IgD-negative memory B cell (primary cell): ENCODE results near the gene PRKAA1. TPM values are rescaled to one million over a fixed set of nuclear protein-coding genes. Genes with fewer than 3 reads are reported as not detected.

Experiments
- H3K27ac Mint-ChIP-seq, 3 donors: one replicate each; pipeline ENCODE4 v1.8.0; 2020 to 2022; ENCODE audit warnings: mild to moderate bottlenecking in 3 of 3, mixed read lengths in 3 of 3, moderate library complexity in 1 of 3
- H3K27me3 Mint-ChIP-seq: one replicate; pipeline ENCODE4 v1.8.0; 2021; ENCODE audit warnings: mixed read lengths
- H3K36me3 Mint-ChIP-seq: one replicate; pipeline ENCODE4 v1.8.0; 2020; ENCODE audit warnings: mild to moderate bottlenecking, mixed read lengths
- H3K4me1 Mint-ChIP-seq, 3 donors: one replicate each; pipeline ENCODE4 v1.8.0; 2020 to 2022; ENCODE audit warnings: mixed read lengths in 3 of 3, mild to moderate bottlenecking in 1 of 3
- H3K4me3 Mint-ChIP-seq, 4 donors: one replicate each; pipeline ENCODE4 v1.8.0; 2020 to 2022; ENCODE audit warnings: mild to moderate bottlenecking in 4 of 4, mixed read lengths in 4 of 4, moderate library complexity in 3 of 4
- H3K9me3 Mint-ChIP-seq, 3 donors: one replicate each; pipeline ENCODE4 v1.8.0; 2020 to 2021; ENCODE audit warnings: mixed read lengths in 3 of 3, mild to moderate bottlenecking in 1 of 3
- polyA plus RNA-seq: library from polyadenylated mRNA; unstranded; fragments of 300-500 nt; fragmentation: Illumina TruSeq; gene quantifications from one replicate; pipeline ENCODE4 v1.2.3, GENCODE V29; 2021

Gene PRKAA1
- polyA plus RNA-seq, 1 donor from 2014 or later = 35.7 TPM

DNA sequence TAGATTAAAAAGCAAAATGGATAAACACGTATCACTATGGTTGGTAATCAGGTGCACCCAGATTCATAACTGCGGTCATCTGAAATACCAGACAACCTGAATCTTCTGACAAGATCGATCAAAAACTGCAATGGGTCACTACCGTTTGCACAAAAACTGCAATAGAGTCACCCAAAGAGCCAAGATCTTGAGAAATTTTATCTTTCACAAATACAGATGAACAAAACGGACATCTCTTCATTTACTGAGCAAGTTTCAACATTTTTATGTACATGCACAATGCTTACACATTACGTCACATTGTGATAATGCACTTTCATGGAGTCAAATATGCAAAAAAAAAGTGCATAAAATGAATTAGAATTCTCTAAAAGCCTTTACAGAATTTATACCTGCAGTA lies 18.6 kb downstream of the PRKAA1 start:
- H3K36me3 Mint-ChIP-seq = no peaks in the 10 kb centered on the region
- H3K4me3 Mint-ChIP-seq = no peak overlapping the region
- H3K4me1 Mint-ChIP-seq = peaks cover 14 to 19% (median 16%) of the 10 kb centered on the region in 3 donors
- H3K9me3 Mint-ChIP-seq = no peaks in the 10 kb centered on the region
- no peaks in the 10 kb centered on the region for H3K27me3 Mint-ChIP-seq
- no peak overlapping the region for H3K27ac Mint-ChIP-seq

DNA sequence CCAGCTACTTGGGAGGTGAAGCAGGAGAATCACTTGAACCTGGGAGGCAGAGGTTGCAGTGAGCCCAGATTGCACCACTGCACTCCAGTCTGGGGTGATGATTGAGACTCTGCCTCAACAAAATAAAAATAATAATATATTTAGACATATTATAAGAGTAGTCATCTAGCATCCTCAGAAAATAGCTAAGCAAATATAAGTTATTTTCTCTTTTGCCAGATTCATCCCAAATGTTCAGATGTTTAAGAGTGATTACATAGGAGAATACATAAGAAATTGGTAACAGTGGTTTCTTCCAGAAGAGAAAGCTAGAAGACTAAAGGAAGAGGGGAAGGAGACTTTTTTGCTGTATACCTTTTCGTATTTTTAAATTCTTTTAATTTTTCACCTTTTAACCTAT lies 20.0 kb downstream of the PRKAA1 start:
- no peaks in the 10 kb centered on the region for H3K9me3 Mint-ChIP-seq
- H3K4me3 Mint-ChIP-seq = no peak overlapping the region
- no peak overlapping the region for H3K27ac Mint-ChIP-seq
- peaks cover 10 to 12% (median 10%) of the 10 kb centered on the region in 3 donors for H3K4me1 Mint-ChIP-seq
- H3K36me3 Mint-ChIP-seq = no peaks in the 10 kb centered on the region
- no peaks in the 10 kb centered on the region for H3K27me3 Mint-ChIP-seq

DNA sequence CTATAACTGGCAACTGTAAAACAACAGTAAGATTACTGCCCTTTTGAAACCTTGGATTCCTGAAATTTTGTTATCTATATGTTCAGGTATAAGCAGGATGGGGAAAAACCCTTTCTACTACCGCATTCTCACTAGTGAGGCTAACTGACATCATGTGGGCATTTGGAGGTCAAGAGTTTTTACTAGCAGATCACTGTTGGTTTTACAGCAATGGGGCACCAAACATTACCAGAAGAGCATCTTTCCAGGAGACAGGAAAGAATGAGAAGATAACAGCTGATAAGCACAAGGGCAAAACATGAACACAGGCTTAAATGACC lies 21.6 kb downstream of the PRKAA1 start:
- no peaks in the 10 kb centered on the region for H3K36me3 Mint-ChIP-seq
- no peaks in the 10 kb centered on the region for H3K9me3 Mint-ChIP-seq
- H3K4me3 Mint-ChIP-seq = no peak overlapping the region
- H3K4me1 Mint-ChIP-seq = peaks cover 5 to 10% (median 7%) of the 10 kb centered on the region in 3 donors
- H3K27ac Mint-ChIP-seq = no peak overlapping the region
- H3K27me3 Mint-ChIP-seq = no peaks in the 10 kb centered on the region

DNA sequence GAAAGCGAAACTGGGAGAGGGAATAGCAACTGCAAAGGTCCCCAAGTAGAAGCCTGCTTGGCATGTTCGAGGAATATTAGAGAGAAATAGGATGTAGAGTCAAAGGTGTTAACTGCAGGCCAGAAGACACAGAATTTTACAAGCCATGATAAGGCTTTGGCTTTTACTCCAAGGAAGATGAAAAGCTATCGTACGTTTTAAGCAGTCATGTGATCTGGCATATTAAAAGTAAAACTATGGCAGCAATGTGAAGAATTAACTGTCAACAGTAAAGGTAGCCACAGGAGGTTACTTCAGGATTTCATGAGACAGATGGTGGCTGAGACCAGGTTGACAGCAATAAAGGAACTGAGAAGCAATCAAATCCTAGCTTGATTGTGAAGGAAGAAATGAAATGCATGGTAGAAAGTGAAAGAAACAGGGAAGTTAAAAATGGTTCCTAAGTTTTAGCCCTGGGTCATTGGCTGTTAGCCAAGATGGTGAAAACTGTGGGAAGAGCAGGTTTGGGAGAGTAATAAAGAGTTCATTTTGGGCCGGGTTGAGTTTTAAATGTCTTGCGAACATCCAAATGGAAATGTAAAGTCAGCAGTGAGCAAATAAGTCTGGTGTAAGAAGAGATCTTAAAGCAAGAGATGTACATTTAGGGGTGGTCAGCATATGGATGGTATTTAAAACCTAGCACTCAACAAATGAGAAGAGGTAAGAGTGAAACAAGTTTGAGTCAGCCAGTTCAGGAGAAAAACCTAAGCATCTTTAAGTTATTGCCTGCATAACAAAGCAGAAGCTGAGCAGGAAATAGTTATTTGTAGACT lies 22.1 kb downstream of the PRKAA1 start:
- Mint-ChIP-seq H3K36me3 (no peaks in the 10 kb centered on the region), H3K4me1 (peaks cover 4 to 5% (median 4%) of the 10 kb centered on the region in 3 donors), H3K27me3 (no peaks in the 10 kb centered on the region), H3K27ac (peak overlapping the region in 1 of 3 donors; percentile 25), H3K4me3 (no peak overlapping the region), H3K9me3 (no peaks in the 10 kb centered on the region)

DNA sequence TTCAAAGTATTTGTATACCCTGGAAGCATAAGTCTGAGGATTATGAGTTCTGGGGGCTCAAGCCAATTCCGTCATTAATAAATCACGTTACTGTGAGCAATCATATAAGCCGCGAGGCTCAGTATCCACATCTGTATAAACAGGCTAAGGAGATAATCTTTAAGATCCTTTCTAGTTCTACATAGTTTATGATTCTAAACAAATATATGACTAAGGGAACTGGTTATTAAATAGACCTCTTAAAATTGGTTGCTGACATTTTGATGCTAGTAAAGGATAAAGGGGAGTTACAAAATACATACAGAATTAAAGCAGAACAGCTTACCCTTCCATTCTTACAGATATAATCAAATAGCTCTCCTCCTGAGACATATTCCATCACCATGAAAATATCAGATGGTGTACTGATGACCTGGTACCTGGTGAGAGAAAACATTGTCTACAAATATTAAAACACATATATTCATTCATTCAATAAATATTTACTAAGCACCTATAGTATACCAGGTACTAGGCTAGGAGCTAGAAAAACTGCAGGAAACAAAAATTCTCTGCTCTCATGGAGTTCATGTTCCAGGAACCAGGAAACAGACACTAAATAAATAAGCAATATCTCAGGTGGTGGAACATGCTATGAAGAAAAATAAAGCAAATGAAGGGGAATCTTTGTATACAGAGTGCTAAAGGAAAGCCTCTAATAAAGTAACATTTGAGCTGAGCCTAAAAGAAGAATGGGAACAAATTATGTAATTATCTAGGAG lies 22.9 kb downstream of the PRKAA1 start:
- Mint-ChIP-seq H3K36me3 (no peaks in the 10 kb centered on the region), H3K27ac (no peak overlapping the region)

DNA sequence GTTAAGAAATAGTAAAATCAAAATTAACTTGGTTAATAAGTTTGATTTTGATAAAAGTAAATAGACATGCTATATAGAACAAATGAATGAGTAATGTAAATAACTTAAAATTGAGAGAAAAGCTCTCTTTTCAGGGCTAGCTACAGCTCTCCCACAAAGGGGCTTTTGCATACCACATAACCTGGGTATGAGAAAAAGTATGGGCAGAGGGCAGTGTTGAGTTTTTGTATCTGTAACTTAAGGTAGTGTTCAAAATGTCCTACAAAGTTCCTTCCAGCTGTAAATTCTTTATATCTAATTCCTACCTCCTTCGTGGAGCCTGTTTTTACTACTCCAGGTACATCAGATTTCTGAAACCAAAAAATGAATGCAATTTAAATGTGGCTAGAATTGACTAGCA lies 23.6 kb downstream of the PRKAA1 start:
- H3K36me3 Mint-ChIP-seq = no peaks in the 10 kb centered on the region
- no peaks in the 10 kb centered on the region for H3K27me3 Mint-ChIP-seq
- no peak overlapping the region for H3K4me3 Mint-ChIP-seq
- no peaks in the 10 kb centered on the region for H3K9me3 Mint-ChIP-seq
- H3K27ac Mint-ChIP-seq = no peak overlapping the region
- H3K4me1 Mint-ChIP-seq = peaks cover 0 to 1% (median under 1%) of the 10 kb centered on the region in 3 donors

More for the DNA sequence above, 22.9 kb downstream of the PRKAA1 start:
- Mint-ChIP-seq H3K9me3 (no peaks in the 10 kb centered on the region), H3K27me3 (no peaks in the 10 kb centered on the region), H3K4me1 (peaks cover 0 to 5% (median 1%) of the 10 kb centered on the region in 3 donors), H3K4me3 (no peak overlapping the region)

DNA sequence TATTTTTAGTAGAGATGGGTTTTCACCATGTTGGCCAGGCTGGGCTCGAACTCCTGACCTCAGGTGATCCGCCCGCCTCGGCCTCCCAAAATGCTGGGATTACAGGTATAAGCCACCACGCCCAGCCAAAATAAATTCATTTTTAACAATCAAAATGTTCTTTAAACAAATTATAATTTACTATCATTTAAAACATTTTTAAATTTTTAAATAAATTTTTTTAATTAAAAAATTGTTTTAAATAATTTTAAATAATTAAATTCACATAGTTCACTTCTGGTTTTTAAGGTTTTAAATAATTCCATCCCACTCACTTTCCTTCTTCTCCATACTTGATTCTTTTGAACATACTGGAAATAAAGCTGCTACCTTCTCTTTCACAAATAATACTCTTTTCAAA lies 27.4 kb downstream of the PRKAA1 start:
- Mint-ChIP-seq H3K27ac (no peak overlapping the region), H3K9me3 (no peaks in the 10 kb centered on the region)

DNA sequence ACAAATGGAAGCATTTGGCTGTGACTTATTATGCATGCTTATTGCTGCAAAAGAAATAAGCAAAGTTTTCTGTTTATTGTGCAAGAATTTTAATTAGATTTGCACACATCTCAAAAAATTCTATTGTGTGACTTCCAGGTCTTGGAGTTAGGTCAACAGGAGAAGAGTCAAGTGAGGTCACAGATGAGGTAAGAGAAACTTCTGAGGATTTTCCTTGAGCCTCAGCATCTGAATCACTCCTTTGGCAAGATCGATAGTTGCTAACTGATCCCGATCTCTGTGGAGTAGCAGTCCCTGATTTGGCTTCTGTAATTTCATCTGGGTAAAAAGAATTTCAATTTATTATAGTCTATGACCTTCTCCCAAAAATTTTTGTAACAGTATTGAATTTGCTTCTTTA lies 35.5 kb downstream of the PRKAA1 start:
- Mint-ChIP-seq H3K9me3 (no peaks in the 10 kb centered on the region), H3K27ac (no peak overlapping the region), H3K4me1 (no peaks in the 10 kb centered on the region), H3K36me3 (peaks cover 6% of the 10 kb centered on the region), H3K4me3 (no peak overlapping the region), H3K27me3 (no peaks in the 10 kb centered on the region)

More for the DNA sequence above, 27.4 kb downstream of the PRKAA1 start:
- Mint-ChIP-seq H3K4me1 (no peaks in the 10 kb centered on the region), H3K4me3 (no peak overlapping the region), H3K36me3 (no peaks in the 10 kb centered on the region), H3K27me3 (no peaks in the 10 kb centered on the region)

DNA sequence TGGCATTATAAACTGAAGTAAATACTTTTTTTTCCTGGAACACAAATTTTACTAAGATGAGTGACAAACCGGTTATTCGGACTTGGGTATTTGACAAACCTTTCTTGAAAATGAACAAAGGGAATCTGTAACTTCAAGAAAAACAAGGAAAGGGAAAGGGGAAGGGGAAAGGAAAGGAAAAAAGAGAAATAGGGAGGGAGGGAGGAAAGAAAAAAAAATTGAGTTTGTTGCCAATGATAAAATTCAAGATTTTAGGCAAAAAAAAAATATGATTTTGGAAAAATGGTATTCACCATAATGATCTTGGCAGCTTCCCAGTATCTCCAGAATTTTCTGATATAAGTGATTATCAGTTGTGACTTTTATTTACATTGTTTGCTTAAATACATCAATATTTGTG lies 40.8 kb downstream of the PRKAA1 start:
- H3K9me3 Mint-ChIP-seq = no peaks in the 10 kb centered on the region
- peak overlapping the region in 1 of 3 donors; percentile 46 for H3K27ac Mint-ChIP-seq
- peak overlapping the region in 1 of 4 donors; percentile 60 for H3K4me3 Mint-ChIP-seq
- H3K27me3 Mint-ChIP-seq = no peaks in the 10 kb centered on the region
- H3K4me1 Mint-ChIP-seq = peaks cover 0 to 6% (median 5%) of the 10 kb centered on the region in 3 donors
- peaks cover 5% of the 10 kb centered on the region for H3K36me3 Mint-ChIP-seq

DNA sequence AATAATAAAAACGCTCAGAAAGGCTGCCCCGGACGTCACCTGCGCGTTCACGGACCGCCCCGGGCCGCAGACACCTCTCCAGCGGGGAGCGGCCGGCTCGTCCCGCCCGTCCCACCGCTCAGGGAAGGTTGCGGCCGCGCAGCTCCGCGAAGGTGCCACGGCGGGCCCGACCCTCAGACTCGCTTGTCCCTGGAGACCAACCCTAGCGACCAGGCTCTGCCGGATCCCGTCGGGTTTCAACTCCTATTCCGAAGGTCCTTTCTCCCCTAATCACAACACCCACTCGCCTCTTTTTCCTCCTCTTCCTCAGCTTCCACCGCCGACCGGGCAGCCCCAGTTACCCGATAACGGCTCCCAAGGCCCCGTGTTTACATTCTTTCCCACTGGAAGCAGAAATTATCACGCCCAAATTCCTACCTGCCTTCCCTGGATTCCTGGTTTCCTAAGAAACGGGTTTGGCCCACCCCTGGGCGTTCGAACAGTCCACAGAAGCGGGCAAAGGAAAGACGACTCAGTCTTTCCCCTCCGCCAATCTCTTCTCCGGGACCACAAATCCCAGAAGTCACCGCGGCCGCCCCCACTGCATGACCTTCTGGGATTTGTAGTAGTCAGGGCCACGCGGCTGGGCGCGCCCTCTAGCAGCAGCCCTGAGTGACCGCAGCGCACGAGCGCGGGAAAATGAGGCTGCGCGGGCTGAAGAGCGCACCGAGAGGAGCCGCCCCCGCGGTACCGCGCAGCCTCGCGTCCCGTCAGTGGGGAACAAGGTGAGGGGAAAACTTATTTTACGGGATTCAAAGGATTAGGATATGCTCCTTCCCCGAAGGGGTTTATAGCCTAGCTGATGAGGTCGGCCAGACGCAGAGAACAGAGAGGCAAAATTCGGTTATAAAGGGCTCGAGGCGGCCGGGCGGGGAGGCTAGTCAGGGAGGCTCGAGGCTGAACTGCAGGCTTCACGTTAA lies 42.5 kb downstream of the PRKAA1 start, which contains the start of gene TTC33:
TSS of gene TTC33 (minus strand) at position 555 of the 959 bp plus-strand sequence. CDS start 8,943 bp downstream, outside the sequence.
- no peak within 1 kb of the TSS for H3K4me3 Mint-ChIP-seq
- H3K27ac Mint-ChIP-seq = no peak within 1 kb of the TSS
- peaks cover 6% of the 10 kb centered on the region for H3K36me3 Mint-ChIP-seq
- no peaks in the 10 kb centered on the region for H3K27me3 Mint-ChIP-seq
- H3K4me1 Mint-ChIP-seq = peaks cover 8 to 16% (median 15%) of the 10 kb centered on the region in 3 donors
- no peaks in the 10 kb centered on the region for H3K9me3 Mint-ChIP-seq

DNA sequence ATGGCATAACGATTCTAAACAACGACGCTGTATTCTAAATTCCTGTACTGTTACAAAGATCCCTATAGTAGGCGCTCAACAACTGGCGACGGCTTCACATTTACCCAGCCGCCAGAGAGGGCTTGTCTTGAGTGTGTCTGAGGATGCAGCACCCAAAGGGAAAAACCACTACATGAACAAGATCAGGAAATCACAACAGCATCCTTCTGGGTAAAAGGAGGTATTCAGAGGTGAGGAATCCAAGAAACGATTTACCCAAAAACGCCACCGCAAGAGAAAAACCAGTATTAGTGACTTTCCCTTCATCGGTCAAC lies 43.1 kb downstream of the PRKAA1 start:
- peaks cover 13 to 19% (median 18%) of the 10 kb centered on the region in 3 donors for H3K4me1 Mint-ChIP-seq
- no peak overlapping the region for H3K27ac Mint-ChIP-seq
- peaks cover 5% of the 10 kb centered on the region for H3K36me3 Mint-ChIP-seq
- H3K27me3 Mint-ChIP-seq = no peaks in the 10 kb centered on the region
- no peak overlapping the region for H3K4me3 Mint-ChIP-seq
- H3K9me3 Mint-ChIP-seq = no peaks in the 10 kb centered on the region

DNA sequence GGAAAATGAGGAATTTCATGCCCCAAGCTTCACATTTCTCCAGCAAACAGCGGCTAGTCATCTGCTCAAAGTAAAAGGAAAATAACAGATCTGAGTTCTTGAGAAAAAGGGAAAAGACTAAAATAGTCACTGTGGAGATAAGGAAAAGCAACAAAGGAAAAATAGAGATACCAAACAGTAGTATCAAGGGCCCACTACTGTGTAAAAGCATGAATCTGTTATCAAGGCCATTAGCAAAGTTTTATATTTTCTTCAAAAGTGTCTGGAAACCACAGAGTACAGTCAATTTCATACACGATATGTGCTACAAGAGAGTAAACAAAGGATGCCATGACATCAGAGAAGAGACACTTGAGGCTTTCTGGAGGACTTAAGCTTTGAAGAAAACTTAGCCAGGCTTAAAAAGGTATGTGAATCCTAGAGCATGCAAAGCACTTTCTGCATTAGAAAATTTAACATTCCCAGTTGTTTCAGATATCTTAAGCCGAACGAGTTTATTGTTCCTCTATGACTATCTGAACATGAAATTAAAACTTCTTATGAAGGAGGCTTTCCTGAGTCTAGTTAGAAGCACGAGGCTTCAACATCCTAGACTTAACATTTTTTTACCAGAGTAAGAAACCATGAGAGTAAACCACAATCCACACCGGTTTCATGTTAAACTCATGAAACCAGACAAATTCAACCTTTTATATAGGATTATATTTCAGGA lies 43.6 kb downstream of the PRKAA1 start:
- Mint-ChIP-seq H3K4me3 (no peak overlapping the region), H3K27ac (no peak overlapping the region), H3K27me3 (no peaks in the 10 kb centered on the region), H3K9me3 (no peaks in the 10 kb centered on the region), H3K36me3 (peaks cover 5% of the 10 kb centered on the region), H3K4me1 (peaks cover 13 to 19% (median 18%) of the 10 kb centered on the region in 3 donors)

DNA sequence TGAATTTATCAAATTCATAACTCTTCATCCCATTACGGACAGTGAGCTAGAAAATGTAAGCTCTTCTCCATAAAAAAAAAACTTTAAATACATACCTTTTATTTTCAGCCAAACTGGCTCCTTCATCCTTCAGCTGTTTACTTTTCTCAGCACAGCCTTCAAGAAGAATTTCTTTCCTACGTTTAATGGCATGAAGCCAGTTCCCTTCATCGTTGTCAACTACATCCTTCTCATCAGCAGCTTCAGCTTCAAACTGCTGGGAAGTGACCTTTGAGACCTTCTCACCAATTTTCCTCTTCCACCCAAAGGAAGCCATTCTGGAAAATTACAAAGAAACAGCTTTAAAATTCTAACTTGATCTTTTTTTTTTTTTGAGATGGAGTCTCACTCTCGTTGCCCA lies 51.5 kb downstream of the PRKAA1 start:
- Mint-ChIP-seq H3K4me3 (no peak overlapping the region), H3K36me3 (peaks cover 14% of the 10 kb centered on the region)

DNA sequence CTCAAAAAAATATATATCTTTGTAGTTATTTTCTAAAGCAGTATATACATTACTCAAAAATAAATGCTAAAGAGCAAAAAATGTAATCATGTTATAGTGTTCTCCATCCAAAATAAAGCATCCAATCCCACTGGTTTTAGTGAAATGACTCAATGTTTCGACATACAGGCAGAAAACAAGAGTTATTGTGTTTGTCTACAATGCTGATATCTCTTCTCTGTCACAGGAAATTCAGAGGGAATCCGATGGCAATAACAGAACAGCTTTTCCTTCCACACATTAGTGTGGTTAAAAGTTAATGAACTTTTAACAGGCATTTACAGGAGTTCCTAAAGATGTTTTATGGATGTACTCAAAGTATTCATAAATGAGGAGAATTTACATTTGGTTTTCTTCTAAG lies 54.4 kb downstream of the PRKAA1 start:
- Mint-ChIP-seq H3K4me1 (peaks cover 12 to 17% (median 14%) of the 10 kb centered on the region in 3 donors), H3K27ac (no peak overlapping the region), H3K36me3 (peaks cover 21% of the 10 kb centered on the region), H3K27me3 (no peaks in the 10 kb centered on the region), H3K9me3 (peaks cover 0 to 6% (median 0%) of the 10 kb centered on the region in 3 donors), H3K4me3 (no peak overlapping the region)

More for the DNA sequence above, 51.5 kb downstream of the PRKAA1 start:
- Mint-ChIP-seq H3K4me1 (peaks cover 22 to 30% (median 25%) of the 10 kb centered on the region in 3 donors), H3K9me3 (no peaks in the 10 kb centered on the region), H3K27me3 (no peaks in the 10 kb centered on the region), H3K27ac (no peak overlapping the region)
